ENCODE data around the gene ALX3.

GRCh38 chr1:110049801-110050601, 20.5 kb downstream of the ALX3 start:
- TF ChIP-seq CTCF (IDR thresholded peaks at IDR 0.05): no peak
- TF ChIP-seq ZNF263 (CRISPR knock-in tag; IDR thresholded peaks at IDR 0.05; ENCODE audit: low read depth): no peak
- no peak for TF ChIP-seq ATF6 (CRISPR knock-in tag; IDR thresholded peaks at IDR 0.05)
- TF ChIP-seq NFYB (CRISPR knock-in tag; conservative IDR thresholded peaks at IDR 0.05; ENCODE audit: low read depth): no peak
- no peak for TF ChIP-seq ZNF121 (CRISPR knock-in tag; IDR thresholded peaks at IDR 0.05)
- no peak for TF ChIP-seq NR3C1 (CRISPR knock-in tag; conservative IDR thresholded peaks at IDR 0.05; ENCODE audit: low read depth)
- no peak for TF ChIP-seq NR2C2 (CRISPR knock-in tag; IDR thresholded peaks at IDR 0.05)
- no peak for TF ChIP-seq USF1 (CRISPR knock-in tag; IDR thresholded peaks at IDR 0.05)
- TF ChIP-seq MXD4 (CRISPR knock-in tag; IDR thresholded peaks at IDR 0.05; ENCODE audit: borderline replicate concordance): no peak
- no peak for TF ChIP-seq PRDM15 (CRISPR knock-in tag; IDR thresholded peaks at IDR 0.05)
- no peak for TF ChIP-seq JUN (CRISPR knock-in tag; IDR thresholded peaks at IDR 0.05)
- no peak for TF ChIP-seq ATF1 (CRISPR knock-in tag; IDR thresholded peaks at IDR 0.05)
- no peak for TF ChIP-seq JAZF1 (CRISPR knock-in tag; IDR thresholded peaks at IDR 0.05)

Data from WTC11 (cell line).